ENCODE data around the gene PTTG1IP2. TPM values are rescaled to one million over a fixed set of nuclear protein-coding genes. Genes with fewer than 3 reads are reported as not detected.

The PTTG1IP2 gene
- total RNA-seq, 6 experiments from 2014 or later, result not detected

DNA sequence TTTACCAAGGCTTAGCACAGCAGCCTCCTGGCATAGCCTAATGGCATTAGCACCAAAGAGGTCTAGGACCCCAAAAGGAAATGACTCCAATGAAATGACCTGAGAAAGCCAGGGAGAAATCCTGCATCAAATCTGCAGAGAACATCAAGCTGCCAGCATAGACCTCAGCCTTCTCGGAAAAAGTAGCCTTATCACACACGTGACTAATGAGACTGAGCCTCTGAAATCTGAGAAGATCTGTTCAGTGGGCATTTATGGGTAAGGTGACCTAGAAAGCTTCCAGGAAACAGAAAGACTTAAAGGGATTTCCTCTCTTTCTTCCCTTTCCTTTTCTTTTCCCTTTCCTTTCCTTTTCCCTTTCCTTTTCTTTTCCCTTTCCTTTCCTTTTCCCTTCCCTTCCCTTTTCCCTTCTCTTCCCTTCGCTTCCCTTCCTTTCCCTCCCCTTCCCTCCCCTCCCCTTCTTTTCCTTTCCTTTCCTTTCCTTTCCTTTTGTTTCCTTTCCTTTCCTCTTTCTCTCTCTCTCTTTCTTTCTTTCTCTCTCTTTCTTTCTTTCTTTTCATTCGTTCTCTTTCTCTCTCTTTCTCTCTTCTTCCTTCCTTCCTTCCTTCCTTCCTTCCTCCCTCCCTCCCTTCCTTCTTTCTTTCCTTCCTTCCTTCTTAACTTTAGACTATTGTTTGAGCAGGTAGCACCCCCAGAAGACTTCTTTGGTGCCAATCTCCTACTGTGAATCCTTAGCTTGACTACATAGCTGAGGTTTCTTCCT is 23.1 kb upstream of the PTTG1IP2 start:
- no peaks in the 10 kb centered on the region for H3K36me3 ChIP-seq
- ATAC-seq (no peak), DNase-seq (no peak)
- H3K27me3 ChIP-seq, result no peaks in the 10 kb centered on the region
- TF ChIP-seq POLR2A (IDR thresholded peaks at IDR 0.05), result no peak
- TF ChIP-seq, protein P1, sequence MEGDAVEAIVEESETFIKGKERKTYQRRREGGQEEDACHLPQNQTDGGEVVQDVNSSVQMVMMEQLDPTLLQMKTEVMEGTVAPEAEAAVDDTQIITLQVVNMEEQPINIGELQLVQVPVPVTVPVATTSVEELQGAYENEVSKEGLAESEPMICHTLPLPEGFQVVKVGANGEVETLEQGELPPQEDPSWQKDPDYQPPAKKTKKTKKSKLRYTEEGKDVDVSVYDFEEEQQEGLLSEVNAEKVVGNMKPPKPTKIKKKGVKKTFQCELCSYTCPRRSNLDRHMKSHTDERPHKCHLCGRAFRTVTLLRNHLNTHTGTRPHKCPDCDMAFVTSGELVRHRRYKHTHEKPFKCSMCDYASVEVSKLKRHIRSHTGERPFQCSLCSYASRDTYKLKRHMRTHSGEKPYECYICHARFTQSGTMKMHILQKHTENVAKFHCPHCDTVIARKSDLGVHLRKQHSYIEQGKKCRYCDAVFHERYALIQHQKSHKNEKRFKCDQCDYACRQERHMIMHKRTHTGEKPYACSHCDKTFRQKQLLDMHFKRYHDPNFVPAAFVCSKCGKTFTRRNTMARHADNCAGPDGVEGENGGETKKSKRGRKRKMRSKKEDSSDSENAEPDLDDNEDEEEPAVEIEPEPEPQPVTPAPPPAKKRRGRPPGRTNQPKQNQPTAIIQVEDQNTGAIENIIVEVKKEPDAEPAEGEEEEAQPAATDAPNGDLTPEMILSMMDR (IDR thresholded peaks at IDR 0.05), result no peak
- no peak overlapping the region for H3K27ac ChIP-seq
- no peaks in the 10 kb centered on the region for H3K9me3 ChIP-seq
- 57% methylated on average over 4 of the region's 4 CpGs for WGBS (ENCODE audit: insufficient coverage, low coverage, low lambda C conversion rate, missing lambda C conversion rate)
- intact Hi-C loops (cut with DNase I), result no loop called here
- peaks cover 0 to 7% (median 0%) of the 10 kb centered on the region in 4 donors for H3K4me1 ChIP-seq
- no peak overlapping the region for H3K4me3 ChIP-seq

DNA sequence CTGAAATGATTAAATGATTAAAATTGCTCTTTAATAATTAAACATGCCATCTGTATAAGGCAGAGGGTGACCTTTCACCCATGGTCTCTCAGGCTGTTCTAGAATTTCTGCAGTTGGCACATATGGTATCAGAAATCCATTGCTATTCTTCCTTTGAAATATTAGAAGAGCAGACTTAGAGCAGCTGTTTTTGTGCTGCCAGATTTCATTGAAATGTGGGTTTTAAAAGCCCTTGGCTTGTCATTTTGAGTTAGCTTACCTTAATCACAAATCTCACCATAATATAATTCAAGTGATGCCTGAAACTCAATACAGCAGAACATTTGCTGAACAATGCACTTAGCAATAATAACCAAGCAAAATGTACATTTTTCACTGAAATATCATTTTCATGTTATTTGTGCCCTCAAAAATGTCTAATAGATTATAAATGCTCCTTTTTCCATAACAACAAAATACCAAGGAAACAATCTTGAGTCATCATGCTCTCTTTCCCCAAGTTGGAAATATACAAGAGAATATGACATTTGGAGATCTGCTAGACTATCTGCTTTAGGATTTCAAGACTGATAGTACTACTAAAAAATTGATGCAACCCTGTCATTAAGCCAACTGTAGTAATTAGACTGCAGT is 16.1 kb upstream of the PTTG1IP2 start:
- TF ChIP-seq, protein P1 (IDR thresholded peaks at IDR 0.05), result no peak
- TF ChIP-seq POLR2A (IDR thresholded peaks at IDR 0.05), result no peak
- no peak overlapping the region for H3K4me3 ChIP-seq
- ATAC-seq, result peak; percentile 39 to 67 (median 48)
- intact Hi-C loops (cut with DNase I), result no loop called here
- H3K4me1 ChIP-seq, result peaks cover 0 to 44% (median 5%) of the 10 kb centered on the region in 4 donors
- no peaks in the 10 kb centered on the region for H3K9me3 ChIP-seq
- no peak for DNase-seq
- H3K27me3 ChIP-seq, result no peaks in the 10 kb centered on the region
- no peaks in the 10 kb centered on the region for H3K36me3 ChIP-seq
- peak overlapping the region in 2 of 3 donors; percentile 50 to 60 for H3K27ac ChIP-seq

GRCh38 chr7:90453931-90454330 is 15.5 kb upstream of the PTTG1IP2 start:
- no peaks in the 10 kb centered on the region for H3K36me3 ChIP-seq
- peak overlapping the region in 2 of 3 donors; percentile 50 to 61 for H3K27ac ChIP-seq
- H3K27me3 ChIP-seq, result no peaks in the 10 kb centered on the region
- WGBS (ENCODE audit: insufficient coverage, low coverage, low lambda C conversion rate, missing lambda C conversion rate), result 8% methylated on average over 1 of the region's 1 CpG
- no peak overlapping the region for H3K4me3 ChIP-seq
- H3K9me3 ChIP-seq, result no peaks in the 10 kb centered on the region
- TF ChIP-seq, protein P1 (IDR thresholded peaks at IDR 0.05), result no peak
- no peak for DNase-seq
- intact Hi-C loops (cut with DNase I), result no loop called here
- peaks cover 0 to 44% (median 5%) of the 10 kb centered on the region in 4 donors for H3K4me1 ChIP-seq
- ATAC-seq, result peak; percentile 71 to 78 (median 76)

DNA sequence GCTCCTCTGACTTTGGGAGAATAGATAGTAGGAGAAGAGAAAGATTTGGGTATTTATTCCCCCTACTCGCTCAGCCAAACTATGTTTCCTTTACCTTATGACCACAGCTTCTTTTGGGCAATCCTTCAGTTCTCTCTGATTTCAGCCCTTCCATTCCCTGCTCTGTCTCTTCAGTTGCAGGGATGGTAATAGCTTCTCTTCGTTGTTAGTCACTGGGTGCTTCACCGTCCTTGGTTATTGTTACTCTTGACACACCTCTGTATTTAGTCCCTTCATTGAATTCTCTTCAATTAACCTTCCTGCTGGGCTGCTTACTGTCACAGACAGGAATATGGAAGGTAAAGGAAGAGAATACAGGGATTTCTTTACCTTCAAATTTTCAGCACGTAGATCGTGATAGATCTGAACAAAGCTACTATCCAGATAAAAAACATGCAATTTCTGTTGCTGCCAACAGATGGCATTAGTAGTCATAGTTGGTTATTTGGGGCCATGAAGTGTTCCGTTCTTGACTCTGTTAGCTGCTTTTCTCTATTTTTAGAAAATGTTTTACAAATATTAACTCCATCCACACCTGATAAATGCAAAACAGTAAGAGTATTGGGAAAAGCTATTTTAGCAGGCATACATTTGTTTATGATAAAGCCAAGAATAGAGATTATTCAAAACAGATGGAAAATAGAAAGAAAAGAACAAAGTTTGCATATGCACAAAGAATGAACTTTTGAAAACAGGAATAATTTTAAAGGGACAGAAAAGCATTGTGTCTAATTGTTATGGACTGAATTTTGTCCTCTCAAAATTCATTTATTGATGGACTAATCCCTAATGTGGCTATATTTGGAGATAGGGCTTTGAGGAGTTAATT is 14.0 kb upstream of the PTTG1IP2 start:
- peak overlapping the region in 2 of 3 donors; percentile 49 to 61 for H3K27ac ChIP-seq
- no peaks in the 10 kb centered on the region for H3K9me3 ChIP-seq
- DNase-seq (no peak), ATAC-seq (peak; percentile 84 to 89 (median 85))
- 18% methylated on average over 6 of the region's 6 CpGs for WGBS (ENCODE audit: insufficient coverage, low coverage, low lambda C conversion rate, missing lambda C conversion rate)
- no peaks in the 10 kb centered on the region for H3K27me3 ChIP-seq
- H3K4me1 ChIP-seq, result peaks cover 0 to 44% (median 5%) of the 10 kb centered on the region in 4 donors
- peak overlapping the region; percentile 19 to 34 (median 26) for H3K4me3 ChIP-seq
- no peak for TF ChIP-seq POLR2A (IDR thresholded peaks at IDR 0.05)
- TF ChIP-seq, protein P1 (IDR thresholded peaks at IDR 0.05), result peak; percentile 62 to 72 (median 66)
- no peaks in the 10 kb centered on the region for H3K36me3 ChIP-seq
- intact Hi-C loops (cut with DNase I), result no loop called here

Data from right lobe of liver (tissue), 6 donors.